Colonic mucosa (tissue), 4 donors: ENCODE results near the gene TMUB1. TPM values are rescaled to one million over a fixed set of nuclear protein-coding genes. Genes with fewer than 3 reads are reported as not detected.
"Not testable (repeated sequence)": the region's sequence is repeated elsewhere in the genome, so short reads cannot be mapped to it uniquely, and the experiment has no call there.

Experiments
- DNase-seq: peaks from one replicate; pipeline ENCODE4 v3.0.0-alpha.2; 2020
- H3K27ac ChIP-seq: fragments of 200-600 bp; one replicate; pipeline ENCODE4 v1.8.0; 2021
- H3K27me3 ChIP-seq: fragments of 200-600 bp; one replicate; pipeline ENCODE4 v1.8.0; 2021
- H3K36me3 ChIP-seq: fragments of 200-600 bp; one replicate; pipeline ENCODE4 v1.8.0; 2021
- H3K4me1 ChIP-seq: fragments of 200-600 bp; one replicate; pipeline ENCODE4 v1.8.0; 2021; ENCODE audit warnings: mild to moderate bottlenecking
- H3K4me3 ChIP-seq: fragments of 200-600 bp; one replicate; pipeline ENCODE4 v1.8.0; 2021
- H3K9ac ChIP-seq, 2 donors: one replicate each; pipeline ENCODE4 v1.7.0; 2013; ENCODE audit warnings: control low read depth in 2 of 2, low read depth in 2 of 2, low read length in 2 of 2
- H3K9me3 ChIP-seq: fragments of 200-600 bp; one replicate; pipeline ENCODE4 v1.8.0; 2021
- intact Hi-C: fragments of 100-400 bp; cut with DNase I; formaldehyde crosslinking; loops from one replicate; pipeline ENCODE4 v1.14.1; 2022
- total RNA-seq, 2 donors: library from RNA; stranded (reverse); fragmentation: NEBNext Ultra II Directional in 1 of 2; extraction: Animal tissue kit (Norgen Biotek cat#: 25700) in 1 of 2; gene quantifications; one replicate each; pipeline ENCODE4 v1.2.1, GENCODE V29; 2021
- TF ChIP-seq, protein P1 (sequence below): fragments of 200-600 bp; IDR thresholded peaks from one replicate; pipeline ENCODE4 v1.8.0; 2022; ENCODE audit warnings: antibody characterized with exemption, mild to moderate bottlenecking
- donor health status: healthy.
- donor health status: DM: no; HTN: no; CAD: no.
- donor health status: DM: no; HTN: no; CAD: no.

Gene TMUB1
- total RNA-seq, 2 donors from 2014 or later = 73.4 to 103 TPM

DNA sequence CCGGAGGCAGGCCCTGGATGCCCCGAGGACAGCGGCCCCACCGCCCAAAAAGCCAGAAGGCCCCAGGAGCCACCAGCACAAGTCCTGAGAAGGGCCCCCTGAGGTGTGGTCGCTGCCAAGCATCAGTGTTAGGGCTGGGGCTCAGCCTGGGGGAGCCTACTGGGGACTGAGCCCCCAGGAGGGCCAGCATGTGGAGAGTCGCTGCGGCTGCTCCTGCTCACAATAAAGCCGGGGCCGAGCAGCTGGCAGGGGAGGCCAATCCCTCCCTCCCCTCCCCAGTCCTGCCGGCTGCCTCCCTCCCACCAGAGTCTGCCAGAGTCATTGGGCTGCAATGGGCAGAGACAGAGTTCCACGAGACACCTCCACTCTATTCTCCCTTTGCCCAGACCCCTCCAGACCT lies 38.0 kb downstream of the TMUB1 start:
- intact Hi-C loops = no loop called here
- Histone ChIP-seq H3K9ac (no peak overlapping the region), H3K4me1 (no peaks in the 10 kb centered on the region), H3K9me3 (no peaks in the 10 kb centered on the region), H3K4me3 (no peak overlapping the region), H3K36me3 (no peaks in the 10 kb centered on the region), H3K27ac (no peak overlapping the region), H3K27me3 (no peaks in the 10 kb centered on the region)
- DNase-seq = no peak
- TF ChIP-seq, protein P1, sequence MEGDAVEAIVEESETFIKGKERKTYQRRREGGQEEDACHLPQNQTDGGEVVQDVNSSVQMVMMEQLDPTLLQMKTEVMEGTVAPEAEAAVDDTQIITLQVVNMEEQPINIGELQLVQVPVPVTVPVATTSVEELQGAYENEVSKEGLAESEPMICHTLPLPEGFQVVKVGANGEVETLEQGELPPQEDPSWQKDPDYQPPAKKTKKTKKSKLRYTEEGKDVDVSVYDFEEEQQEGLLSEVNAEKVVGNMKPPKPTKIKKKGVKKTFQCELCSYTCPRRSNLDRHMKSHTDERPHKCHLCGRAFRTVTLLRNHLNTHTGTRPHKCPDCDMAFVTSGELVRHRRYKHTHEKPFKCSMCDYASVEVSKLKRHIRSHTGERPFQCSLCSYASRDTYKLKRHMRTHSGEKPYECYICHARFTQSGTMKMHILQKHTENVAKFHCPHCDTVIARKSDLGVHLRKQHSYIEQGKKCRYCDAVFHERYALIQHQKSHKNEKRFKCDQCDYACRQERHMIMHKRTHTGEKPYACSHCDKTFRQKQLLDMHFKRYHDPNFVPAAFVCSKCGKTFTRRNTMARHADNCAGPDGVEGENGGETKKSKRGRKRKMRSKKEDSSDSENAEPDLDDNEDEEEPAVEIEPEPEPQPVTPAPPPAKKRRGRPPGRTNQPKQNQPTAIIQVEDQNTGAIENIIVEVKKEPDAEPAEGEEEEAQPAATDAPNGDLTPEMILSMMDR = no peak

DNA sequence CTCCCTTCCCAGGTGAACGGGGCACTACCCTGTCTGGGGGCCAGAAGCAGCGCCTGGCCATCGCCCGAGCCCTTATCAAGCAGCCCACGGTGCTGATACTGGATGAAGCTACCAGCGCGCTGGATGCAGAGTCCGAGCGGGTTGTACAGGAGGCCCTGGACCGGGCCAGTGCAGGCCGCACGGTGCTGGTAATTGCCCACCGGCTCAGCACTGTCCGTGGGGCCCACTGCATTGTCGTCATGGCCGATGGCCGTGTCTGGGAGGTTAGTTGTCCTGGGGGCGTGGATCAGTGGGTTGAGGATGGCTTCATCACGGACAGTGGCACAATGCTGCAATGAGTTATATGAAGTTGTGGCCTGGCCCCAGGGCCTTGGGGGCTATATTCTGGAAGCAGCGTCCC lies 39.3 kb downstream of the TMUB1 start:
- TF ChIP-seq, protein P1 = no peak
- H3K9me3 ChIP-seq = no peaks in the 10 kb centered on the region
- H3K9ac ChIP-seq = no peak overlapping the region
- H3K4me1 ChIP-seq = no peaks in the 10 kb centered on the region
- no peak overlapping the region for H3K27ac ChIP-seq
- H3K27me3 ChIP-seq = no peaks in the 10 kb centered on the region
- DNase-seq = no peak
- H3K4me3 ChIP-seq = no peak overlapping the region
- no peaks in the 10 kb centered on the region for H3K36me3 ChIP-seq
- intact Hi-C loops = no loop called here

DNA sequence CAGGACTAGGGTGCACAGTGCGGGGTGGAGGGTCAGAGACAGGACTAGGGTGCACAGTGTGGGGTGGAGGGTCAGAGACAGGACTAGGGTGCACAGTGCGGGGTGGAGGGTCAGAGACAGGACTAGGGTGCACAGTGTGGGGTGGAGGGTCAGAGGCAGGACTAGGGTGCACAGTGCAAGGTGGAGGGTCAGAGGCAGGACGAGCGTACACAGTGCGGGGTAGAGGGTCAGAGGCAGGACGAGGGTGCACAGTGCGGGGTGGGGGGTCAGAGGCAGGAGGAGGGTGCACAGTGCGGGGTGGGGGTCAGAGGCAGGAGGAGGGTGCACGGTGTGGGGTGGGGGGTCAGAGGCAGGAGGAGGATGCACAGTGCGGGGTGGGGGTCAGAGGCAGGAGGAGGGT lies 39.8 kb downstream of the TMUB1 start:
- H3K9me3 ChIP-seq, H3K27ac ChIP-seq, H3K9ac ChIP-seq, intact Hi-C loops, DNase-seq, H3K4me3 ChIP-seq, H3K36me3 ChIP-seq, H3K27me3 ChIP-seq, H3K4me1 ChIP-seq: not testable (repeated sequence)

DNA sequence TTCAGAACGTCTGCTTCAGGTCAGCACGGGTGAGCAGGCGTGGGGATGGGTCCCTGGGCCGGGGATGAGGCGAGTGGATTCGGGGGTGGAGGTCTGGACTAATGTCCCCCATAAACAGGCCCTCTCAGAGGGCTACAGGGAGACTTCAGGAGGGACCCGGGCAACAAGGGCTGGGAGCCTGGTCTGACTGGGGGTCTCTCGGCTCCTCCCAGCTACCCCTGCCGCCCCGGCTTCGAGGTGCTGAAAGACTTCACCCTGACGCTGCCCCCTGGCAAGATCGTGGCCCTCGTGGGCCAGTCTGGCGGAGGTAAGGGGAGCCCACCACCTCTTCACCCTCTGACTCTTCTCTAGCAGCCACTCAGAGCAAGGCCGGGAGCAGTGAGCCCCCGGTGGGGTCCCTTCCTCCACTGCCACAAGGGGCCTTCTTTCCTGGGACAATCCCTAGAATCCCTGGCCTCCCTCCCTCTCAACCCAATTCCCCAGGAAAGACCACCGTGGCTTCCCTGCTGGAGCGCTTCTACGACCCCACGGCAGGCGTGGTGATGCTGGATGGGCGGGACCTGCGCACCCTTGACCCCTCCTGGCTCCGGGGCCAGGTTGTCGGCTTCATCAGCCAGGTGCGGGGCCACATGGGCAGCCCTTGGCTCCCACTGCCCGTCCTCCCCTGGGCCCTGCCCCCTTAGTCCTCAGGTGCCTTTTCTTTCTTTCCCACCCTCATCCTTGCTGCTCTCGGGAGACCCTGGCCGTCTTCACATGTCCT lies 42.5 kb downstream of the TMUB1 start:
- H3K9me3 ChIP-seq = no peaks in the 10 kb centered on the region
- intact Hi-C loops = no loop called here

DNA sequence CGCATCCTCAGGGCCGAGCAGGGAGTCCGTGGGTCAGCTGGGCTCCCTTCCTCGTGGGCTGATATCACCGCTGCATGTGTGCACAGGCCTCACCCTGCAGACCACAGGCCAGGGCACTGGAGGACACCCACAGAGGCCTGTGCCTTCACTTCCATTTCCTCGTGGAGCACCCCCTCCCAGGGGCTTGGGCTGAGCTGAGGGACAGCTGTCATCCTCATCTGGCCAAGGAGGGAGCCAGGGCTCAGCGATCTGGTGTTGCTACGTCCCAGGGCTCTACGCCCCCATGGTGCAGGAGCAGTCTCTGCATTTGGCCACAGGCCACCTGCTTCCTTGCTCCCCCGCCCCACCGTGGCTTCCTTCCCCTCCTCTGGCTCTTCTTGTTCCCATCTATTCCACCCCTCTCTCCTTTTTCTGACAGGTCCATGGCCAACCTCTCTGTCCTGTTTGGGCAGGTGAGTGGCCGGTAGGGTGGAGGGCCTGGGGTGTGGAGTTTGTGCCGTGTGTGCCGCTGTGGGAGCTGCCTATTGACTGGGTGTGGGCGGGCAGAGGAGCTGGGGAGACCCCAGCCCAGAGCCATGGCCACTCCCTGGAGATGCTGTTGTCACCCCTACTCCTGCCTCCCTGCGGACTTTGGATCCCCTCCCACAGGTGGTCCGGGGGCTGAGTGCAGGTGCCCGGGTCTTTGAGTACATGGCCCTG lies 43.3 kb downstream of the TMUB1 start:
- Histone ChIP-seq H3K4me3 (no peak overlapping the region), H3K9me3 (no peaks in the 10 kb centered on the region), H3K27me3 (no peaks in the 10 kb centered on the region), H3K27ac (no peak overlapping the region), H3K4me1 (no peaks in the 10 kb centered on the region), H3K36me3 (no peaks in the 10 kb centered on the region), H3K9ac (no peak overlapping the region)
- no peak for DNase-seq
- intact Hi-C loops = no loop called here
- TF ChIP-seq, protein P1 = no peak

More for the DNA sequence above, 42.5 kb downstream of the TMUB1 start:
- TF ChIP-seq, protein P1 = no peak
- no peak overlapping the region for H3K9ac ChIP-seq
- no peak overlapping the region for H3K4me3 ChIP-seq
- no peaks in the 10 kb centered on the region for H3K36me3 ChIP-seq
- DNase-seq = no peak
- H3K27me3 ChIP-seq = no peaks in the 10 kb centered on the region
- H3K4me1 ChIP-seq = no peaks in the 10 kb centered on the region
- H3K27ac ChIP-seq = no peak overlapping the region
